ENCODE results near the gene PFDN1.

Gene PFDN1

DNA sequence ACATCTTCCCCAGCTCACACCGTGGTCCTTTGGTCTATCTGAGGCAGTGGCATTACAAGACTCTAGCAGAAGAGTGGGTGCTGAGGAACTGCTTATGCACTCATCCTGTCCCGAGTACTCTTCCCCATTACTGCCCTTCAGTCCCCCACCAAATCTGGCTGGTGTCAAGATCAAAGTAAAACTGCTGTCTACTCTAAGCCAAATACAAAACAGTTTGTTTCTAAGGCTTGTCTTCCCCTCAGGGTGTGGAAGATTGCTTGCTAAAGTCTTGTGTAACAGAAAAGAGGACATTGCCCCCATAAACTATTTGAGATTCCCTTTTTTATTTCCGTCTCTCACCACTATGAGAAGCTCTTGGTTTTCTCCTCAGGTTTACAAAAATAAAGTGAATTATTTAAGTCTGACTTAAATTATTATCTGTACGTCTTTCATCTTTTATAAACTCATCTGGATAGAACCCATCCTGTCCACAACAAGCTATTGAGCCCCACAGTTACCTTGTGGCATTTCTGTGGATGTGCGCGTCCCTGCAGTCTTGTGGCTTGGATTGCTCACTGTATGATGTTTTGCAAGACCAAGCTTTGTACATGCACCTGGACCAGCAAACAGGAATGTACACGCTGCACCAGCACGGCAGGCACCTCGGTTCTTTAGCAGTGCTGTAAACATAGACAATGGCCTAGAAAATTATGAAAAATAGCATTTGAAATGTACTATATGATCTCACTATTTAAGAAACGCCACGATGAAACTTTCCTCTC, 66.9 kb downstream of the PFDN1 start:
- no peak for DNase-seq

DNA sequence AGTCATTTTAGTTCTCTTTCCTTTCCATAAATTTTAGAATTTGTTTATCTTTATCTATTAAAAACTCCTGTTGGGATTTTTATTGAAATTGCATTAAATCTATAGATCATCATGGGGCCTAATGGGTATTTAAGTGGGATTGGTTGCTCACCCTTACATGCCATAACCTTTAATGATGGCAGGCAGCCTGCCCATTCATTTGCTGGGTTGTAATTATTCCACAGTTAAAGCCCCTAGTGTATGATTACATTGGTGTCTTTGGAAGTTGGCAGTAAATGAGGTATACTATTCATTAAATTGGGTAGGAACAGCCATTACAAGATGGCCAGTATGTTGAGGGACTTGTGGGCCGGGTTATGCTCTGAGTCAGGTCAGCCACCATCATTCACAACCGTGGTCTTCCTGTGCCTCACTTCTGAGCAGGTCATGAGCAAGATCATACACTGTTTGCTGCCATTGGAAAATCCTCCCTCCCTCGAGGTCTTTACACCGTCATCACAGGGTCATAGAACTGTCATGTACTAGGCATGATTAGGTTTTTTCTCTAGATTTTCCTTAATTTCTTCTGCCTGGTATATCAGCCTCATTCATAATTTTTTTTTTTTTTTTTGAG, 68.4 kb downstream of the PFDN1 start:
- no peak for DNase-seq

DNA sequence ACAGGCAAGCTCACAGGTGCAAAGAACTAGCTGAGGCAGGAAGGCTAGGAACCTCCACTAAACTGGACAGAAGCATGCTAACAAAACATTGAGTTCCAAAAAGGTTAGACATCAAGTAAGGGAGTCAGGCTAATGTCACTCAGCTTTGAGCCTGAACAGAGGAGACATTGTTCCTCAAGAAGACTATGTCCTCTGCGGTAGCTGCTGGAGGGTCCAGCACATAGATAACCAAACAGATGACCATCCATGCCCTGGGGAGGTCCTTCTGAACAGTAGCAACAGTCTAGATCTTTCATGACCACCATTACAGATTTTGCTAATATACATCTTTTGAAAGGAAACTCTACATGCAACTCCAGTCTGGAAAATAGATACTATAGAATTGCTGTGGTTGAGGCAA, 70.2 kb downstream of the PFDN1 start:
- no peak for DNase-seq

DNA sequence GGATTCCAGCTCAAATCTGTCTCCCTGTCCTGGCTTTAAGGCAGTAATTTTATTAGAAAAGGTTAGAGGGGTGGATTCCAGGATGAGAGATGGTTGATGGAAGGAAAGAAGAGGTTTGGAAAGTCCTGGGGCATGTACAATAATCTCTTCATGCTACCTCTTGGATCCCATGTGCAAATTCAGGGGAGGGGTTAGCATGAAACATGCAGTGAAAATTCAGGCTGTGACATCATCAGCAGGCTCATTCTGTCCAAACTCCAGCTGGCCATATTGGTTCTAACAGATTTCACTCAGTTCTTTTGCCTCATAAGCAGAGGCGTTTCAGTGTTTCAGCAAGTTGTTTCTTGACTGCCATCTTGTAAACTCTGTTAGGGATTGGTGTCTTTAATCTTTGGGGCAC, 72.5 kb downstream of the PFDN1 start:
- no peak for DNase-seq

DNA sequence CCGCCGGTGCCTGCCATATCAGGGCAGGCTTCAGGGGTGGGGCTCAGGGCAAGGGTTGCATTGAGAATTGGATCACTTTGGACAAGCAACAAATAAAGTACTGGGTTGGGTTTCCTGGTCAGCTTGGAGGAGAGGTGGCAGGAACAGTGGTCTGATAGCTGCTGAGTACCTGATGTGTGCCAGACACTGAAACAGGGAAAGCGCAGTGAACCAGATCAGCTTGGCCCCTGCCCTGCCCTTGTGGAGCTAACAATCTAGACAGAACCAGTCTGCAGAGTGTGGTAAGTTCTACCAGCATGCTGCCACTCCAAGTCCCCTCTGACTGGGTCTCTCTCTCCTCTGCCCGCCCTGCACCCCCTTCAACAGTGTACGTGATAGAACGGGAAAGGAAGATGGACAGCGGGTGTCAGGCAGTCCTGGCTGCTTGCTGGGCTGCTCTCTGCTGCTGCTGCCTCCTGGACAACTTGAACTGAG, 74.5 kb downstream of the PFDN1 start:
- DNase-seq, result no peak

DNA sequence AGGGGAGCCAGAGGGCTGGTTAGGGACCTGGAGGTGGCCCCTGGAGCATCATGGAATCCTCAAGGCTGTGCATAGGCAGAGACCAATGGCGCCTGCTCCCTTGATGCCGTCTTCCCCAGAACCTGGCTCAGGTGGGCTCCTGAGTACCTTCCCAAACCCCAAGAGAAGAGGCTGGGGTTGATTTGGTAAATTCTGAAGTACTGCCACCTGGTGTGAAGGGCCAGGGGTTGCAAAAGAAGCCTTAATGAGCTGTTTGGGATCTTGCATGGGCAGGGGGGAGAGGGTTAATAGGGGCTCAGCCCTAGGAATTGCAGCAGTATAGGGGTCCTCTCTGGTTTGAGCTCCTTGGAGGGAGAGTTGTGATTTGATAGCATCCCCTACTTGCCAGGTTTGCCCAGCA, 75.9 kb downstream of the PFDN1 start:
- no peak for DNase-seq

DNA sequence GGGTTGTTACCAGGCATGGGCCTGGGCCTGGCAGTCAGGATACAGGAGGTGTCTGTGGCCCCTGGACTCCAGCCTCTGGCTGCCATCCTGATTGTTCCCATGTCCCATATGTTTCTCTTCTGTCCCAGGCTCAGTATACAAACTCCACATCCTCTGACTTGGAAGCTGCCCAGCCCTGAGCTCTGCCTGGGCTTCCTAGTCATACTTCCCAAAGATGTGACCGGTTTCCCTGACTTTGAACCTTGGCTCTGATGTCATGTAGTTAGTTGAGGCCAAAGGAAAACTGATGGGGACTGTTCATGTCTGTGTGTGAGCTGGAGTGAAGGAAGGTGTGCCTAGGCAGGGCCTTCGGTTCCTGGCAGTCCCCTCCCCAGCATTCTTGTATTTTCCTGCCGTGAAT, 77.5 kb downstream of the PFDN1 start:
- no peak for DNase-seq

DNA sequence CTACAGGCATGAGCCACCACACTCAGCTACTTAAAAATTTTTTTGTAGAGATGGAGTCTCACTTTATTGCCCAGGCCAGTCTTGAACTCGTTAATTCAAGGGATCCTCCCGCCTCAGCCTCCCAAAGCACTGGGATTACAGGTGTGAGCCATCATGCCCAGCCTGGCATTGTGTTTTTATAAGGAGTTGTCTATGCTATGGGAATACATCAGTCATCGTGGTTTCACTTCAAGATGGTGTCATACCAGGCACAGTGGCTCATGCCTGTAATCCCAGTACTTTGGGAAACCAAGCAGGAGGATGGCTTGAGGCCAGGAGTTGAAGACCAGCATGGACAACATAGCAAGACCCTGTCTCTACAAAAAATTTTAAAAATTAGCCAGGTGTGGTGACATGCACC, 78.2 kb downstream of the PFDN1 start:
- DNase-seq, result no peak

DNA sequence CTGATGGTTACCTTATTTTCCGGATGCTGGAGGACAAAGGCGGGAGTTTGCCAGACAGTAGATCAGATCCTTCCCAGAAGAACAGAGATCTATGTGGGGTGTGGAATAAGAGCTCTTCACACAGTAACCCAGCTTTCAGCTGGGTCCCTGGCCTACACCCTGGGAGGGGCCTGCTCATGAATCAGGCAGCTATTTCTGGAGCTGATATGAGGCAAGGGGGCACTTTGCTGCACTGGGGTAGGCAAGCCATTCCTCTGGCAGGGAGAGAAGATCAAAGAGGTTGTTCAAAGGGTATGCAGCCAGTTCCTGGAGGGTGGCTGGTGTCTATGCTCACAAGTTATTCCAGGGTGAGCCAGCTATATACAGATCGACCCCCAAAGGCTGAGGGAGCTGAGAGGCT, 79.3 kb downstream of the PFDN1 start:
- no peak for DNase-seq

DNA sequence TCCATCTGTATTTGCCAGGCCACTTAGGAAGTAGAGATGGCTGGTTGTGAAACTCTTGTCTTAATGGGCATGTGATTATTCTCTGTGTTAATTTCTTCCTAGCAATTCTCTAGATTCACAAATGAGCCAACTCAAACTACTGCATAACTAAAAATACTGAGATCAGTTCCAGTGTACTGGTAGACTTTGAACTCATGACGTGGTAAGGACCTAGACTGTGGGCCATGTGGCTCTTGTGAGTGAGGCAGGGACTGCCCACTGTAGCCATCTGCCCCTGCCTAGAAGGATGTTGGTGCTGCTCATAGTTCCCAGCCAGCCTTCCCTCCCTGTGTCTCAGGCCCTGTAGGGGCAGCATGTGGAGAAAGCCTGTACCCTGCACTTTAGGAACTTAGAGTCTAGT, 80.5 kb downstream of the PFDN1 start:
- DNase-seq, result no peak

DNA sequence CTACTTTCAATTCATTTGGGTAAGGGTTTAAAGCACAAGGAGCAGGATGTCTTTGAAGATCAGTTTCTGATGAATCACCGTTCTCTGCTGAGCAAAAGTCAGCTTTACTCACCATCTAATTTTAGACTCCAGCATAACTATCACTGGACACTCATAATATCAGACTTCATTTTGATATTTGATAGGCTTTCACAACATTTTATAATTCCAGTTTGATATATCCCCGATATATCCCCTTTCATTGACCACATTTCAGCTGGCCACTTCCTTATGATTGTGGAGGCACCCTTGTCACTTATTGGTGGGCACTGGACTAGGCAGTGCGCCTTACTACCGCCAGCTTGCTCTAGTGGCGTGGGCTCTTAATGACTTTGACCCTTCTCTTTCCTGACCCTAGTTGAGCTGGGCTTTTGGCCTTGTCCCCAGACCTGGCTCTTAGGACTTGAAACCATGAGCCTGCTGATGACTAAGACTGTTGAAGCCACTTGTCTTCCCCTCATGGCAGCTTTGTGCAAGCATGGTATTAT, 81.1 kb downstream of the PFDN1 start:
- DNase-seq, result no peak

DNA sequence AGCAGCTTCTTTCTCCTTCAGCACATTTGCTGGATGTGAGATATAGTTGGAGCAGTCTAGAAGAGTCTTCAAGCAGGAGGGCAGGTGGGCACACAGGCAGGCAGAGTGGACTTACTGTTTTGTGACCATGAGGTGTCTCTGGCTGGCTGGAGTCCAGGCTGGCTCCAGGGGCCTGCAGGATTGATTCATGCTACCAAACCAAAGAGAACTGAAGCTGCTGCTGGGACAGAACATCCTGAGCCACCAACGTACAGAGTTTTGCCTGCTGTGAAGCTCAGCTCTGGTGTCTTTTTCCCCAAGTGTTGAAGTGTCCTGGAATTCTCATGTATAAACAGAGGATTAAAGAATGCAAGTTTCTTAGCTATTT, 82.2 kb downstream of the PFDN1 start:
- DNase-seq, result no peak

DNA sequence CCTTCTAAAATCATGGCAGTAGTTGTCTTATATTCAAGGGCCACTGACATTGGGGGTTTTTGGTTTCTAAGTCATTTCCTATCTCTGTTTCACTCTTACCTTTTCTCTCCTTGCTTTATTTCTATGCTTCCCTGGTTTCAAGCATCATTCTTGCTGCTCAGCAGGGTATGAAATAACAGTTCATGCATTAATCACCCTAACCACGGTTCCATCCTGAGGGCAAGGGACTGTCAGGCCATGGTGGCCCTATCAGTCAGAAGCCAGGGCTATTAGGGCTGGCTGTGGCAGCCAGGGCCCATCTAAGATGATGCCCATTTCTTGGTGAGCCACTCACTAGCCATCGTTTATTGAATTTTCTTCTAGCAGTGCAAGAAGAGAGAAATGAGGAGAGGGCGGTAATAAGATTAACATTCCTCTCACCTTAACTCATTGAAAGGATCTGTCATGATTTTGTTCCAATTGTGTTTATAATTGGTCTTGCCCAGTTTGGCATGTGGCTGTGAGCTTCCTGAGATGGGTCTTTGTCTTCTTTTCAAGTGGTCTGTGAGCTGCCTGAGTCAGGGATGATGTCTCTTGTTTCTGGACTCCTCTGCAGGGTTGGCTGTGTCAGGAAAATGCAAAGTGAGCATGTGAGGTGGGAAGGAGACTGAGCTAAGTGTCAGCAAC, 82.7 kb downstream of the PFDN1 start:
- no peak for DNase-seq

DNA sequence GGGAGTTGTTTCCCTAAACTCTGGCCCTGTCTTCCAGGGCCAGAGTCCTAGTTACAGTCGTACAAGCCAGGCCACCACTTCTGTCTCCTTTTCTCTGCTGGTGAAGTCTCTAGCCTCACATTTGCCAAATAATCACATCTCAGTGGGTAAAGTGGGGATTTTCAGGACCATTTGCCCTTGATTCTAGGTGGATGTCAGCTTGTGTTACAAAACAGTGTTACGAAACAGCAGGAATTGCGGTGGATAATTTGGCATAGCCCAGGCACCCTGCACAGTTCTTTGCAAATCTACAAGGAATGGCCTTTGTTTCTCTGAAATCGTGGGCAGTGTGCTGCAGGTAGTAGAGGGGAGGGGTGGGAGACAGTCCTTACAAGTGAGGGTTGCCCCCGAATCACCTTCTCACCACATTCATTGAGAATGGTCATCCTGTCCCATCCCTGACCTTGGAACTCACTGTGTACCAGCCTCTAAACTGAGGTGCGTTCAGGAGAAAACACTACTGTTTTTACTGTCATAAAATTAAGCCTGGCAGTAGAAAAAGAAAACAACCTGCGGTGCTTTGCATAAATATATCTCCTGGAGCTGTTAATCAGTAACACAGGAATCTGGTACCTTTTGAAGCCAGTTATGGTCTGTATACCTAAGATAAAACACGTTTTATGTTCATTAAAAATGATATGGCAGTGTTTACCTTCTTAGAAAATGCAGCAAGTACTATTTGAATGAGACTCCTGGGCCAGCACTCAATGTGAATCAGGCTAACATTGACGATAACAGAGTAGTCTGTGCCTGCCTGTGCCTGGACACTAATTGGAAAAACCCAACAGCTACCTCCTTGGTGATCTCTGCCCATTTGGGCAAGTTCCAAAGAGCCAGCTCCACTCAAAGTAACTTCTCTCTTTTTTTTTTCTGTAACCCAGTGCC, 83.6 kb downstream of the PFDN1 start:
- no peak for DNase-seq

DNA sequence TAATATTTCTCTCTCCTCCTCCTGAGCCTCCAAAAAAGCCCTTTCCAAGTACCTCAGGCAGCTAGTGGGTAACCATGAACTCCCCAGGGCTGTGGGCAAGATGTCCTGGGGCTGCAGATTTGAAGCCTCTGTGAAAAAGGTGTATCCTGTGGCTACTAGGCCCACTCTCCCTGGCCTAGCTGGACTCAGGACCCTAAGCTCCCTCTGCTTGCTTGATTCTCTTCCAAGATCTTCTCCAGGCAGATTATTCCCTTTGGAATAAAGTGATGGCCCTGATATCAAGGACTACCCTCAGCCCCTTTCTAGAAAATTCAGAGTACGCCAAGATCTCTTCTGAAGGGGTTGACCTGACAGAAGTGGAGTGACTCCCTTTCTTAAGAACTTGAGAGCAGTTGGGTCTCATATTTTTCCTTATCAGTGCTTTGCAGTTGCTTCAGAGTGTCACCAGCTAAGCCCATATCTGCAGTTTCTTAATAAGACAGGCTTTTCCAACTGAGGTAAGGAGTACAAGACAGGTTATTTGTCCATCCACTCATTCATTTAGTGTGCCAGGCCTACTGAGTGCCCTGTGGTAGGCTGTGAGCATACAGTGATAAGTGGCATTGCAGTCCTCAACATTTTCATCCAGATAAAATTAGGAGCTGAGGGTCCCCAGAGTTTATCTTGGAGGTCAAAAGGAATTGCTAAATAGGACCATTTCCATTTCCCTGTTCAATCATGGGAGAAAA, 85.4 kb downstream of the PFDN1 start:
- no peak for DNase-seq

DNA sequence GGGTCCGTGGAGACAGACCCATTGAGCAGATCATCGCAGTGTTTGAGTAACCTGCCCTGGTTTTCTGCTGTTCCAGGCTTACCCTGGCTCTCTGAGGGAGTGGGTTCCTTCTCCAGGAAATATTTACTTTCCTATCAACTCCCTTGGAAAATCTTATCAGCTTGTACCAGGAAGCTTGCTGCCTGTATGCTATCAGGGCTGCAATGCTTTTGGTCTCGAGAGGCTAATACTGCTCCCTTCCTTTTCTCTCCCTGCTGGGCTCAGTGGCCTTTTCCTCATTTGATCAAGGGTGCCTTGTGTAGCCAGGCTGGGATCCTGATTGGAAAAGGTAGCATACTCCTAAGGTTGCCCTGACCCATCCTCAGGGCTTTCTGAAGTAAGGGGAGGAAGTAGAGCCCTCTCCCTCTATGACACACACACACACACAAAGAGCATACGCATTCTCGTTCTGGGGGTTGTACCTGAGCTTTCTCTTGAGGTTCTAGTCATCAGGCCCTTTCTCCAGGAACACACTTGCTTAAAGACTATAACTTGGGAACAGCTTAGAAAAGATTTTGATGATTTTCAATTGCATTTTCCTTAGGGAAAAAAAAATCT, 86.3 kb downstream of the PFDN1 start:
- DNase-seq, result no peak

DNA sequence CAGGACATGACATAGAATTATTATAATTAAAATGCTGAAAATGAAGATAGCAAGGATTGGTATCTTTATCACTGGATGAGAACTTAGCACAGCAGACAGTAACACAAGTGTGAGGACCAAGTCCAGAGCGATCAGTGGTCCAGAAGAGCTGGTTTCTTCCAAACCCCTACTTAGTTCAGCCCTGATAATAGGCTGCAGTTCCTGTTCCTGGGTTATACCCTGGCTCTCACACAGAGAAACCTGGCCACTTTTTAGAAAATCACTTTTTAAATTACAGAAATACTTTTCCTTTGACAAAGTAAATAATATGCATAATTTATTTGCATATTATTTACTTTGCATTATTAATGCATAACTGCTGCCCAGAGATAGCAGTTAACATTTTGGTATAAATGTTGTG, 87.6 kb downstream of the PFDN1 start:
- no peak for DNase-seq

DNA sequence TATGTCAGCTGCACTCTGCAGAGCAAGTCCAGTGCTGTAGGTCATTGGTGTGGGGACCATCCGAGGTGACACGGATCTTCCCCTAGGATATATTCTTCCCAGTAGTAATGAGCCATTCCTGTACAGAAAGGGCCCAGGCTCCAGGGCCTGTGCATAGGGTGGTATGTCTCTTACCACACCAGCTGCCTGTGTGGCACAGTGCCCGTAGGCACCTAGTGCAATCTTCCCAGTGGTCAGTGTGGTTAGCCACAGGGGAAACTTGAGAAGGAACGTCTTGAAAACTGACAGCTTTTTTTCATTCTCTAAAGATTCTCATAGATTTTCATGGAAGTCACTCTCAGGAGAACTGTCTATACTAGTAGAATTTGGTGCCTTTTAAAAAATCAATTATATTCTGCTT, 88.1 kb downstream of the PFDN1 start:
- DNase-seq, result no peak

DNA sequence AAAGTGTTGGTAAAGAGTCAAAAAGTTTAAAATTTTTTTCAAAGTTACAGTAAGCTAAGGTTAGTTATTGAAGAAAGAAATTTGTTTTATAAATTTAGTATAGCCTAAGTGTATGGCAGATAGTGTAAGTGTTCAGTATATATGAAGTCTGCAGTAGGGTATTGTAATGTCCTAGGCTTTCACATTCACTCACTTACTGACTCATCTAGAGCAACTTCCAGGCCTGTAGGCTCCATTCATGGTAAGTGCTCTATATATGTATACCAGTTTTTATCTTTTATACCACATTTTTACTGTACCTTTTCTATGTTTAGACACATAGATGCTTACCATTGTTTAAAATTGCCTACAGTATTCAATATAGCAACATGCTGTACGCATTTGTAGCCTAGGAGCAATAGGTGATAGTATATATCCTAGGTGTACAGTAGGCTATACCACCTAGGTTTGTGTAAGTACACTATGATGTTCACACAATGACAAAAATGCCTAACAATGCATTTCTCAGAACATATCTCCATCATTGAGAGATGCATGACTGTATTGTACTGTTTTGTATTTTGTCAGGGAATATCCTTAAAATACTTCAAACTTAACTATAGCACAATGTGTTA, 89.4 kb downstream of the PFDN1 start:
- no peak for DNase-seq

DNA sequence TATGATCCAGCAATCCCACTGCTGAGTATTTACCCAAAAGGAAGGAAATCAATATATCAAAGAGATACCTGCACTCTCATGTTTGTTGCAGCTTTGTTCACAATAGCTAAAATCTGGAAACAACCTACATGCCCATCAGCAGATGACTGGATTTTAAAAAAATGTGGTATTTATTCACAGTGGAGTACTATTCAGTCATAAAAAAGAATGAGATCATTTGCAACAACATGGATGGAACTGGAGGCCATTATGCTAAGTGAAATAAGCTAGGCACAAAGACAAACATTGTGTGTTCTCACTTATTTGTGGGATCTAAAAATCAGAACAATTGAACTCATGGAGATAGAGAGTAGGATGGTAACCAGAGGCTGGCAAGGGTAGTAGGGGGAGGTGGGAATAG, 94.8 kb downstream of the PFDN1 start:
- no peak for DNase-seq

DNA sequence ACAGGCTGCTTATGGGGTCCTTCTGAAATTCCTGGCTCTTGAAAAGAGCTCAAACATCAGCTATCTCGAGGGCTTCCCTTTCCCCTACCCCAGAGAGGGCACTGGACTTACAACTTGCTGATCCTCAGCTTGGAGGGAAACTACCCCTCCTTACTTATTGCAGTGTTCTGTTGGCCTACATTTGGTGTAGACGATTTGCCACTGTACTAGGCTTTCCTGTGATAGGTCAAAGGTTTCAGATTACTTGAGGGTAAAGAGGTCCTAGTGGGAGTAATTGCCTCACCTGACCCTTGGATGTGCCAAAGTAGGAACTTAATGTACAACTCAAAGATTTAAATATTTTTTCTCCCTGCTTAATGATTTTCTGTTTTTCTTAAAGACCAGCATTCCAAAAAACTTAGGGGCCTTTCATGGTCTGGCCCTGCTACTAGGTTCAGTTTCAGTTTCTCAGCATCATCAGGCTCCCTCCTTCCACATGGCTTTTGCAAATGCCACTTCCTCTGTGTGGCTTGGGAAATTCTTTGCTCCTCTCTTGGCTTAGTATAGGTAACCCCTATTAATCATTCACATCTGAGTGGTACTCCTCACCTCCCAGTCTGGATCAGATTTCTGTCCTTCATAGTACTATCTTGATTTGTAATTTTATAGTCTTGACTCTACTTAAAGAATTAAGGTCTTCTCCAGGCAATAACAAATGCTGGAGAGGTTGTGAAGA, 95.5 kb downstream of the PFDN1 start:
- no peak for DNase-seq
